RWPE1 (cell line): Measurements from ENCODE around the gene CD1C.

Source experiments
- CTCF ChIA-PET: fragments of 350-600 bp; sonication (Branson Sonifier 250); formaldehyde crosslinking; extraction: SDS; loops from one replicate; lab custom pipeline; 2021; lab: Yijun Ruan, JAX
- POLR2A ChIA-PET: fragments of 400-600 bp; formaldehyde crosslinking; extraction: SDS; loops from one replicate; lab custom pipeline; 2020; ENCODE audit warnings: antibody characterized with exemption; ENCODE audit not compliant: low non-redundant PET; lab: Yijun Ruan, JAX
- DNase-seq: peaks from one replicate; pipeline ENCODE4 v3.0.0; 2012; ENCODE audit warnings: low spot score
- H3K27ac ChIP-seq: fragments of 450-650 bp; 2 replicates; pipeline ENCODE4 v1.5.1; 2017
- CTCF ChIP-seq: fragments of 450-650 bp; conservative IDR thresholded peaks from 2 replicates; pipeline ENCODE4 v1.5.1; 2017; ENCODE audit warnings: low read depth, mild to moderate bottlenecking

Gene CD1C

GRCh38 chr1:158285756-158286241, 3.9 kb upstream of the CD1C start:
- ChIA-PET POLR2A (no interaction called here), CTCF (no interaction called here)
- DNase-seq = no peak
- no peak overlapping the region for H3K27ac ChIP-seq
- no peak for TF ChIP-seq CTCF

- ChIA-PET POLR2A (no interaction called here), CTCF (no interaction called here)
- TF ChIP-seq CTCF = no peak
Observed at GRCh38 chr1:158286487-158286886, 3.2 kb upstream of the CD1C start.

GRCh38 chr1:158286941-158287346, 2.8 kb upstream of the CD1C start:
- no peak overlapping the region for H3K27ac ChIP-seq
- DNase-seq = no peak
- ChIA-PET POLR2A (no interaction called here), CTCF (no interaction called here)
- TF ChIP-seq CTCF = no peak

More at GRCh38 chr1:158286487-158286886, 3.2 kb upstream of the CD1C start:
- DNase-seq = no peak
- no peak overlapping the region for H3K27ac ChIP-seq

GRCh38 chr1:158290321-158290844, 660 bp downstream of the CD1C start:
- H3K27ac ChIP-seq = no peak overlapping the region
- ChIA-PET CTCF (no interaction called here), POLR2A (no interaction called here)
- TF ChIP-seq CTCF = no peak
- DNase-seq = no peak

- no peak overlapping the region for H3K27ac ChIP-seq
- no peak for DNase-seq
- no peak for TF ChIP-seq CTCF
- POLR2A ChIA-PET = no interaction called here
- CTCF ChIA-PET = no interaction called here
Observed at GRCh38 chr1:158295791-158296190, 6.1 kb downstream of the CD1C start.

- ChIA-PET CTCF (interaction anchor here (0.6 kb wide), 1 partner anchor 376 kb away, joined by 5 read pairs; the partner anchor contains the start of gene SPTA1), POLR2A (no interaction called here)
- DNase-seq = no peak
Observed at GRCh38 chr1:158310623-158311022, 20.9 kb downstream of the CD1C start.

More at GRCh38 chr1:158310623-158311022, 20.9 kb downstream of the CD1C start:
- H3K27ac ChIP-seq = no peak overlapping the region
- TF ChIP-seq CTCF = no peak
